Ureter (tissue), 1 donor: ENCODE measurements around the gene CAPZA3. TPM values are rescaled to one million over a fixed set of nuclear protein-coding genes. Genes with fewer than 3 reads are reported as not detected.
"Not testable (repeated sequence)": the region's sequence is repeated elsewhere in the genome, so short reads cannot be mapped to it uniquely, and the experiment has no call there.

Source experiments
- DNase-seq: peaks from one replicate; pipeline ENCODE4 v3.0.0-alpha.2; 2020; ENCODE audit warnings: low spot score
- total RNA-seq: library from RNA; stranded (reverse); gene quantifications from one replicate; pipeline ENCODE4 v1.2.4, GENCODE V29; 2023
- donor health status: DM: yes; HTN: yes; CAD: no.

The CAPZA3 gene
- total RNA-seq = not detected

- no peak for DNase-seq
These were observed at the start of gene CAPZA3, which contains the start of gene PLCZ1 for GRCh38 chr12:18737819-18738218. Gene CAPZA3 (plus strand): TSS chr12:18738119. CDS start chr12:18738269, 150 bp downstream. Gene PLCZ1 (minus strand): TSS chr12:18738012. CDS start chr12:18737371, 641 bp downstream.

GRCh38 chr12:18689771-18690170 lies 48.1 kb upstream of the CAPZA3 start:
- no peak for DNase-seq

GRCh38 chr12:18690653-18691052 lies 47.3 kb upstream of the CAPZA3 start:
- DNase-seq = no peak

GRCh38 chr12:18693986-18694385 lies 43.9 kb upstream of the CAPZA3 start:
- not testable (repeated sequence) for DNase-seq

GRCh38 chr12:18696971-18697602 lies 40.8 kb upstream of the CAPZA3 start:
- no peak for DNase-seq

GRCh38 chr12:18700271-18700670 lies 37.6 kb upstream of the CAPZA3 start:
- no peak for DNase-seq

- no peak for DNase-seq
These were observed 34.6 kb upstream of the CAPZA3 start for GRCh38 chr12:18703321-18703720.

- DNase-seq = no peak
These were observed 34.0 kb upstream of the CAPZA3 start for GRCh38 chr12:18703911-18704310.

GRCh38 chr12:18706798-18707197 lies 31.1 kb upstream of the CAPZA3 start:
- DNase-seq = no peak

- DNase-seq = no peak
These were observed 21.7 kb upstream of the CAPZA3 start for GRCh38 chr12:18716236-18716635.

- no peak for DNase-seq
These were observed 19.5 kb upstream of the CAPZA3 start for GRCh38 chr12:18718462-18718861.

- no peak for DNase-seq
These were observed 17.9 kb upstream of the CAPZA3 start for GRCh38 chr12:18719922-18720510.

- no peak for DNase-seq
These were observed 17.2 kb upstream of the CAPZA3 start for GRCh38 chr12:18720690-18721089.

- no peak for DNase-seq
These were observed 16.5 kb upstream of the CAPZA3 start for GRCh38 chr12:18721452-18721851.

GRCh38 chr12:18723752-18724151 lies 14.2 kb upstream of the CAPZA3 start:
- DNase-seq = no peak

GRCh38 chr12:18731156-18731555 lies 6.8 kb upstream of the CAPZA3 start:
- DNase-seq = no peak

- no peak for DNase-seq
These were observed 10.0 kb downstream of the CAPZA3 start for GRCh38 chr12:18747895-18748294.

- DNase-seq = no peak
These were observed 11.6 kb downstream of the CAPZA3 start for GRCh38 chr12:18749386-18749957.

GRCh38 chr12:18750085-18750484 lies 12.2 kb downstream of the CAPZA3 start:
- no peak for DNase-seq

- no peak for DNase-seq
These were observed 13.9 kb downstream of the CAPZA3 start for GRCh38 chr12:18751866-18752265.

- no peak for DNase-seq
These were observed 14.5 kb downstream of the CAPZA3 start for GRCh38 chr12:18752280-18752920.

- DNase-seq = no peak
These were observed 15.0 kb downstream of the CAPZA3 start for GRCh38 chr12:18752947-18753346.
